Effector memory CD4-positive, alpha-beta T cell (primary cell): ENCODE results near the gene SULT1C3.

ENCODE experiments used
- DNase-seq, 3 donors: peaks; one replicate each; pipeline ENCODE4 v3.0.0-alpha.2; 2020
- H3K27ac ChIP-seq: 2 replicates; pipeline ENCODE4 v1.7.0; 2013; ENCODE audit warnings: mild to moderate bottlenecking, low read length, moderate library complexity; ENCODE audit not compliant: insufficient read depth, poor library complexity, severe bottlenecking
- H3K27me3 ChIP-seq: replicated peaks from 2 replicates; pipeline ENCODE4 v1.7.0; 2013; ENCODE audit warnings: mild to moderate bottlenecking, low read length; ENCODE audit not compliant: insufficient read depth, control insufficient read depth, poor library complexity, severe bottlenecking
- H3K36me3 ChIP-seq: 2 replicates; pipeline ENCODE4 v1.7.0; 2013; ENCODE audit warnings: mild to moderate bottlenecking, low read length, moderate library complexity; ENCODE audit not compliant: control insufficient read depth, insufficient read depth
- H3K4me1 ChIP-seq: 2 replicates; pipeline ENCODE4 v1.7.0; 2013; ENCODE audit warnings: low read length, mild to moderate bottlenecking; ENCODE audit not compliant: control insufficient read depth, insufficient read depth, poor library complexity, severe bottlenecking
- H3K4me3 ChIP-seq: 2 replicates; pipeline ENCODE4 v1.7.0; 2013; ENCODE audit warnings: low read length, low read depth, mild to moderate bottlenecking; ENCODE audit not compliant: insufficient read depth, poor library complexity, severe bottlenecking
- H3K9me3 ChIP-seq: 2 replicates; pipeline ENCODE4 v1.7.0; 2013; ENCODE audit warnings: mild to moderate bottlenecking, low read length, moderate library complexity; ENCODE audit not compliant: control insufficient read depth
- total RNA-seq, 3 donors: gene quantifications; one replicate each; lab custom pipeline; 2026; lab: John Stamatoyannopoulos, UW

SULT1C3 gene
- total RNA-seq: 0 reads per million in 3 donors

GRCh38 chr2:108239786-108240185 is at the start of gene SULT1C3:
Gene SULT1C3, plus strand, starts transcription at chr2:108239968. Its CDS starts 7,227 bp downstream, at chr2:108247195.
- H3K27ac ChIP-seq: no peak within 1 kb of the TSS

DNA sequence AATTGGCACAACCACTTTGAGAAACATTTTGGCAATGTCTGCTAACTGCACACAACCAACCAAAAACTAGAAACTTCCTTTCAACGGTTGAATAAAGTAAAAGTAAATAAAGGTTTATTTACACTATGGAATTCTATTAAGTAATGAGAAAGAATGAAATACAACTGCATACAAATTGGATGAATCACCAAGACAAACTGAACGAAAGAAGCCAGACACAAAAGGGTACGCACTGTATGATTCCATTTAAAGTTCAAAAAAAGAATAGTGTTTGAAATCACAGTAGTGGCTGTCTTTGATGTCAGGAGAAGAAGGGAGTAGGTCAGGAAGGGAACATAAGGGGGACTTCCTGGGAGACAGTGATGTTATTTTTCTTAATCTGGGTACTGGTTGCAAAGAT is 46.5 kb upstream of the SULT1C3 start:
- no peak for DNase-seq
- Histone ChIP-seq H3K27me3 (no peaks in the 10 kb centered on the region), H3K9me3 (no peaks in the 10 kb centered on the region), H3K36me3 (no peaks in the 10 kb centered on the region), H3K4me1 (no peaks in the 10 kb centered on the region), H3K27ac (no peak overlapping the region), H3K4me3 (no peak overlapping the region)

More at GRCh38 chr2:108239786-108240185, at the start of gene SULT1C3:
- no peaks in the 10 kb centered on the region for H3K36me3 ChIP-seq
- H3K4me3 ChIP-seq: no peak within 1 kb of the TSS
- H3K9me3 ChIP-seq: no peaks in the 10 kb centered on the region
- H3K4me1 ChIP-seq: no peaks in the 10 kb centered on the region
- DNase-seq: no peak
- H3K27me3 ChIP-seq: no peaks in the 10 kb centered on the region

DNA sequence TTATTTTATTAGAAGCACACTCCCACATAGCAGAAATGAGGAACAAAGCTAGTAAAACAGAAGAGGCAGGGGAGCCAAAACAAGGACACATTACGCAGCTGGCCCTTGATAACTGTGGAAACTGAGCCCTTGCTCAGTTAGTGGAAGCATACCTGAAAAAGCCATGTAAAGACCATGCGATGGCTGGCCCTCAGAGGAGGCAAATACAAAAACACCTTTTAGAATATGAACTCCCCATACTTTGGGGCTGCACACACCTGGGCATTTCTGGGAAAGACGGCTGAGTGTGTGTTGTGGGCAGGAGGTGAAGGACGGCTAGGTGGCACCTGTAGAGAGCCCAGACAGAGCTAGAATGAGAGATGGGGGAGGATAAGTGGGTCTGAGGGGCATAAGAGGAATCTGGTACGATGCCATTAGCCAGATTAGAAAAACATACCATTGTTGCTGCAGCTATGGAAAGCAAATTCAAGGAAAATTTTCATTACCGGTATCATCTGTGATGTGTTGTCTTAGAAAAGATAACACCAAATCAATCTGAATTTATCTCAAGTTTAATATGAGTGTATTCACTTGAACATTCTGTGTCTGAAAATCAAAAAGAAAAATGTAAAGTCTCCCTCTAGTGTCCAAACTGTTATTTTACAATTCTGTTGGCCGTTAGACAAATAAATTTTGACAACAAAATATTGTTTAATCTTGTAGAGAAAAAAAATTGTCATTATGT is 45.2 kb upstream of the SULT1C3 start:
- Histone ChIP-seq H3K36me3 (no peaks in the 10 kb centered on the region), H3K9me3 (no peaks in the 10 kb centered on the region), H3K4me1 (no peaks in the 10 kb centered on the region), H3K27me3 (no peaks in the 10 kb centered on the region), H3K4me3 (no peak overlapping the region), H3K27ac (no peak overlapping the region)
- no peak for DNase-seq

DNA sequence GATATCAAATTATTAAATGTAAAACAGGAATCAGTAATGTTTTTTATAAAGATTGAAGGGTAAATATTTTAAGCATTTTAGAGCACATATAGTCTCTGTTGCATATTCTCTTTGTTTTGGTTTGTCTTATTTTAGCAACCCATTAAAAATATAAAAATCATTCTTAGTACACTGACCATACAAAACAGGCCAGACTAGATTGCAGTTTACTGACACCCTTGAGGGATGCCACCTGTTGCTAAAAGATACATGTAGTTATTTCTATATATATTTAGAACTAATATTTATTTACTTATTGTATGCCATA is 44.7 kb upstream of the SULT1C3 start:
- Histone ChIP-seq H3K27me3 (no peaks in the 10 kb centered on the region), H3K36me3 (no peaks in the 10 kb centered on the region), H3K9me3 (no peaks in the 10 kb centered on the region), H3K4me3 (no peak overlapping the region), H3K4me1 (no peaks in the 10 kb centered on the region), H3K27ac (no peak overlapping the region)
- DNase-seq: no peak

DNA sequence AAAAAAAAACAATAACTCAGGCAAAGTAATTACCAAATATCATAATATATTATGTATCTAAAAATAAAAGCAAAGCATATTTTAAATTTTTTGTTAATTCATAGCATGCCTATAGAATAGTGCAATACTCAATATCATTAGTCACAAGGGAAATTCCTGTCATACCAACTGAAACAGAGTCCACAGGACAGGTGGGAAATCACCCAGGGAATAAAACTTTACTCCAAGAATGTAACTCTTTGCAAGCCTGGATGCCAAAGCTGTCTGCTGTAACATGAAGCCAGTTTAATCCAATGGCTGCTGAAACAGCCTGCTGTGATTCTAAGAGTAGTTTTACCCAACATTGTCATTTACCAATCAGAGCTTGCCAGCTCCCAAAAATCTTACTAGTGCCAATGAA is 40.0 kb upstream of the SULT1C3 start:
- no peak overlapping the region for H3K4me3 ChIP-seq
- no peaks in the 10 kb centered on the region for H3K27me3 ChIP-seq
- H3K4me1 ChIP-seq: no peaks in the 10 kb centered on the region
- no peaks in the 10 kb centered on the region for H3K9me3 ChIP-seq
- H3K36me3 ChIP-seq: no peaks in the 10 kb centered on the region
- no peak for DNase-seq
- no peak overlapping the region for H3K27ac ChIP-seq

DNA sequence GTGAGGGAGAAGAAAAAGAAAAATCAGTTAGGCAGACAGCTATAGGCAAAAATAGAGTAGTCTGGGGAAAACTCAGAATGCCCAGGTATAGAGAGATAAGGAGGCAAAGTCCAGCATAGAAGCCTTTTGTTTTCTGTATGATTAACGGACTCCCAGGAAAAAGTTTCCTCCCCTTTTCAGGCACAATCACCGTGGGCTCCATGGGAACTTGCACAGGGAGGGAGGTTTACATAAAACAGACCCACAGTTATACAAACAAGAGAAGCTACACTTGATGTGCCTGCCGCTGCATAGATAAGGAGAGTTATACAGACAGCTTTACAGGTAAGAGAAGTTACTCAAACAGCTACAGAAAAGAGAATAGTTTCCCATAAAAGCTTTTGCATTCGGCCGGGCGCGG is 39.2 kb upstream of the SULT1C3 start:
- no peak for DNase-seq
- no peaks in the 10 kb centered on the region for H3K27me3 ChIP-seq
- no peaks in the 10 kb centered on the region for H3K4me1 ChIP-seq
- H3K36me3 ChIP-seq: no peaks in the 10 kb centered on the region
- H3K4me3 ChIP-seq: no peak overlapping the region
- no peaks in the 10 kb centered on the region for H3K9me3 ChIP-seq
- no peak overlapping the region for H3K27ac ChIP-seq

DNA sequence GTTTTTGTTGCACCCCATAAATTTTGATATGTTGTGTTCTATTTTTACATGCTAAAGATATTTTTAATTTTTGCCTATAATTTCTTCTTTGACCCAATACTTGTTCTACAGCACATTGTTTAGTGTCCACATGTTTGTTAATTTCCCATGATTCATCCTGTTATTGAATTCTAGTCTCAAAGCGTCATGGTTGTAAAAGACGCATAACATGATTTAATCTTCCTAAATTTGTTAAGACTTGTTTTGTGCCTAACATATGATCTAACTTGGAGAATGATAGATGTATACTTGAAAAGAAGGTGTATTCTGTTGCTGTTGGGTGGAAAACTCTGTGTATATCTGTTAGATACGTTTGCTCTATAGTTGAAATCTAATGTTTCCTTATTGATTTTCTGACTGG is 27.1 kb upstream of the SULT1C3 start:
- H3K9me3 ChIP-seq: no peaks in the 10 kb centered on the region
- no peak for DNase-seq
- no peaks in the 10 kb centered on the region for H3K27me3 ChIP-seq

DNA sequence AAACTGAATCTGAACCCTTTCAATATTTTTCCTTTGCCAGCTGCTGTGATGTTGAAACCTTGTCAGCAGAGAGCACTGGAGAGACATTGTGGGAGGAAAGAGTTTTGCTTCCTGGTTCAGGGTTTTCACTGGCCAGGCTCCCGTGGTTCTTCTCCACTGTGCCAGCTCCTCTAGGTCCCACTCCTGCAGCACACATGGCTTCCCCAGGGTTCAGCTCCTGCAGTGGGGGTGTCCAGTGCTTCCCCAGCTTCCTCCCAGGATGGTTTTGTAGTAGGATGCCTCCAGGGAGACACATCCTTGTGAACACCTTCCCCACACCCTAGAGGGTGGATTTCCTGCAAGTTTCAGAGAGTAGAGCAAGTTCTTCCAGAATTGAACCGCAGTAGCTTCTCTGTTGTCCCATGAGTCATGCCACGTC is 24.0 kb upstream of the SULT1C3 start:
- DNase-seq: no peak
- Histone ChIP-seq H3K9me3 (no peaks in the 10 kb centered on the region), H3K4me1 (no peaks in the 10 kb centered on the region), H3K27ac (no peak overlapping the region), H3K27me3 (no peaks in the 10 kb centered on the region), H3K36me3 (no peaks in the 10 kb centered on the region), H3K4me3 (no peak overlapping the region)

More for the DNA sequence above, 27.1 kb upstream of the SULT1C3 start:
- Histone ChIP-seq H3K27ac (no peak overlapping the region), H3K36me3 (no peaks in the 10 kb centered on the region), H3K4me3 (no peak overlapping the region), H3K4me1 (no peaks in the 10 kb centered on the region)

GRCh38 chr2:108217211-108217610 is 22.6 kb upstream of the SULT1C3 start:
- Histone ChIP-seq H3K4me1 (no peaks in the 10 kb centered on the region), H3K27ac (no peak overlapping the region), H3K9me3 (no peaks in the 10 kb centered on the region), H3K4me3 (no peak overlapping the region), H3K36me3 (no peaks in the 10 kb centered on the region), H3K27me3 (no peaks in the 10 kb centered on the region)
- DNase-seq: no peak

GRCh38 chr2:108219688-108220087 is 20.1 kb upstream of the SULT1C3 start:
- Histone ChIP-seq H3K27ac (no peak overlapping the region), H3K27me3 (no peaks in the 10 kb centered on the region), H3K9me3 (no peaks in the 10 kb centered on the region), H3K4me3 (no peak overlapping the region), H3K36me3 (no peaks in the 10 kb centered on the region), H3K4me1 (no peaks in the 10 kb centered on the region)
- DNase-seq: no peak
